HG03064 (cell line): Measurements from ENCODE around the gene GAB1.

Experiments used
- ATAC-seq: cut with Tn5 transposase; IDR thresholded peaks from one replicate; pipeline ENCODE4 v1.9.1; 2021; ENCODE audit warnings: low read depth; ENCODE audit not compliant: unreplicated experiment

The GAB1 gene

DNA sequence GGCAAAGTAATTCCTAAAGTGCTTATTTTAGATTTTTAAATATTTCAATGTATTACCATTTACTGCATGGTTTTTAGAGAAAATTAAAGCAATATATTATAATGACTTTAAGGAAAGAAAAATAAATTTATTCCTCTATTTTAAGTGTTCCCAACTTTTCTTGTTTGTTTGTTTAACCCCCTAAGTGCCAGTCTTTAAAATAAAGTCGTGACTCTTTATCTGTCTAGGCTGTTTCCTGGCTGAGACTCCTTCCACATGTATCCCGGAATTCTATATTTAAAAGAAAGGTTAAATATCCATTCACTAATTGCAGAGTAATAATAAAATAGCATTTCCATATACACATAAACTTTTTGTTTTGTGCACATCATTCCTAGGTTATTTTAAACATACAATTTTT is 71.2 kb downstream of the GAB1 start:
- no peak for ATAC-seq

DNA sequence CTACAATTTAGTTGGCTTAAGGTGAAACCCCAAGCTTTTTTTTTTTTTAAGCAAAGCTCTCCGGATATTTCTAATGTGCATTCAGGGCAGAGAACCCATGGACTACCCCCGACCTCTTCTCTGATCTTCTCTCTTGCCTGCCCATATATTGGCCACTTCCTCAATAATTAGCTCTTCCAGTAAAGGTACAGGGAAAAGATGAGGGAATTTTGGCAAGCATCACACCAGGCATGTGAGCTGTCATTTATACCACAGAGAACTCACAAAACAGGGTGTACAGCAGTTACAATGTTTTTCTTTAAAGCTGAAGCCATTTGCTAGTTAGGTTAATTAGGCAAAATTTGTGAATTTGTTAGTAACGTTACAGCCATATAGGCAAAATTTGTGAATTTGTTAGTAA is 73.3 kb downstream of the GAB1 start:
- no peak for ATAC-seq

DNA sequence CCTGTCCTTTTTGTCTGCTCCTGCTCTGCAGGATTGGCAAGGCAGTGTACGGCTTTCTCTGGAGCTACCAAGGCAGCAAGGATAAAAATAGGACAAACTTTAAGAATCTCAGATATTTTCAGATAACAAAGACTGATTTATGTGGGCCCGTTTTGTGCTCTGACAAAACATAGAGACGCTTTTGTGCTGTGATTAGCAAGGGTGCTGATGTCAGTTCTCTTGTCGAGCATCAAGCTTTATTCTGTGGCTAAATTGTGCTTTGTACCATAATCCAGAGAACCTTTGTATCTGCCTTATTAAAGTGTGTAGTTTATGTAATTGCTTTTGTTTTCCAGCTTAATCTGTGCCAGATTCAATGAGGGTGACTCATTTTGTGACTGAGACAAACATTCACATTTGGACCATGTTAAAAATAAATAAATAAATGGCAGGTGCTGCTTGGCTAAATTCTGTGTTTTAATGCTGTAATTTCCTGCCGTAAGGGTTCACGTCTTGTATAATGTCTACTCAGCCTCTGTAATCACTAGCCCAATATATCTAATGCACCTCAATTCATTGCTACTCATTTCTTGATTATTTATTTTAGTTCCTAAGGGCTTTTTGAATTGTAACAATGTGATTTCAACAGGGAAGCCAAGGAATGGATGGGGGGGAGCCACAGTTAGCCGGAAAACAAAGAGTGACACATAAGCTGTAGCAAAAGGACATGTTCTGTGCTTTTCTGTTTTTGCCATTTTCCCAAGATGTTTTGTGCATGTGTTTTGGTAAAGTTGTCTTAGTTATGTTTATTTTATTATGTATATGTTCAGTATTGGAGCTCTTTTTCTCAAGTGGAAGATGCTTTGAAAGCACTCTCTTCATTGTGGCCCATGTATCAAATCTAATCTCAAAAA is 75.1 kb downstream of the GAB1 start:
- no peak for ATAC-seq

DNA sequence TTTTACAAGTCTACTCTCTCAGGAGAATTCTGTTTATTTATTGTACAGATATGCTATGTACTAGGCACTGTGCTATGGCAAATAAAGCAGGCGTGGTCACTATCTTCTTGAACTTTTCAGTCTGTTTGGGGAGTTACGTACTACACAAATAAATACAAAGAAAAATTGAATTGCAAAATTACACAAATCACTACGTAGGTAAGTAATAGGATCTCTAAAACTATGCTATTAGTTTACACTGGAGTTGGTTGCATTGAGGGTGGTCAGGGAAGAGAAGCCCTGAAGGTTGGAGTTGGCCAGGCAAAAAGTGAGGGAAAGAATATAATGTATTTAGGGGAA is 75.7 kb downstream of the GAB1 start:
- no peak for ATAC-seq

DNA sequence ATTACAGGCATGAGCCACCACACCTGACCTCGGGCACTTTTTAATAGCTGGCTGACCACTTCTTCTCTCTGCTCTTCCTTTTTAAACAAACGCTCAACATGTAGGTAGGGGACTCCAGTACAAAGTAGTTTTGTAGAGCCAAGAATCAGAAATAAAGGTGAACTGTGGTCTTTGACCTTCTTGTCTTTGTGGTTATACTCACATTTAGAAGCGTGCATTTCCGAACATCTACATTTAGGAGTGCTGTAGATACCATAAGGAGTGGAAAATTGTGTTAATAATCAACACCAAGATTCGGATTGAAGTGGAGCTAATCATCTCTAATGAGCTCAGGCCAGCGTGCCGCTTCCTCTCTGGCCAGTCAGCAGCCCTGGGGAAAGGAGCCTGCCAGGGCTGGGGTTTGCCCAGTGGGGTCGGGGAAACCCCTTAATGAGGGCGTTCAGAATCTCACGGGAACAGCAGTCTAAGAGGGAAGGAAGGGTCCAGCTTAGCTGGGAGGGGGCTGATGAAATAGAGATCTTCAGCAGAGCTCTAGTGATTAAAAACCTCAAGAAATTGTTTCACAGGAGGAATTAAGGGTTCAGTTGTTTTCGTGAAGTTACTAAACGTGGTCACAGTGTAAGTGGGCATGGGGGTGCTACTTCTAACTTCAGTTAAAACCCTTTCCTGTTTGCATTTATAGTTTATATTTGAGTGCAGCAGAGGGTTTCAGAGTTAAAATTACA is 81.2 kb downstream of the GAB1 start:
- ATAC-seq, result peak; percentile 80

GRCh38 chr4:143420227-143420626 is 83.6 kb downstream of the GAB1 start:
- ATAC-seq, result peak; percentile 37

DNA sequence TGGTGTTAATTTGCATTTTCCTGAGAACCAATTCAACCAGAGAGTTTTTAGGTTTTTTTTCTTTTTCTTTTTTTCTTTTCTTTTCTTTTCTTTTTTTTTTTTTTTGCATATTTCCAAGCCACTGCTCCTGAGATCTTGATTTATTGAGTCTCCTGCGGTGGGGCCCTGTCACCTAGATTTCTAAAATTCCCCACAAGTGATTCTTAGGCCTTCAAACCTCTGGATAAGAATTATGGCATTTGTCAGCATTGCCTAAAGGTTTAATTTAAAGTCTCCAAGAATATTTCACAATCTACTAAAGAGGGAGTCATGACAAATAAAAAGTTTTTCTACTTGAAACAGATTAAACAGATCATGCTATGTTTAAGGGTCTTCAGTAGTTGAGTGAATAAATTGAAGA is 84.9 kb downstream of the GAB1 start:
- no peak for ATAC-seq

DNA sequence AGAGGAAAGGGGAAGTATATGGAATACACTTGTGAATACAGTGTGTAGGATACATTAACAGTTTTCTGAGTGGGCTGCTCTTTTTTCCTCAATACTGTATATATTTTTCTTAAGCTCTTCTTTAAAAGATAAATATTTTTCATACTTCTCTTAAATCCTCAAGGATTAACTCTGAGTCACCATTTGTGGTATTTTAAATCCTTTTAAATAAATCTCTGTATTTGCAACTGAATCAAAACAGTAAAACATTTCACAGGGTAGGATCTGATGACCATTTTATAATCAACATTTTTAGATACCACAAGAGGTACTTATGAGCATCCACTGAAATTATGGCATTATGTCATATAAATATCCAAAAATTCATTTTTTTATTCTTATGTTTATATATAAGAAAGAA is 87.6 kb downstream of the GAB1 start:
- no peak for ATAC-seq

DNA sequence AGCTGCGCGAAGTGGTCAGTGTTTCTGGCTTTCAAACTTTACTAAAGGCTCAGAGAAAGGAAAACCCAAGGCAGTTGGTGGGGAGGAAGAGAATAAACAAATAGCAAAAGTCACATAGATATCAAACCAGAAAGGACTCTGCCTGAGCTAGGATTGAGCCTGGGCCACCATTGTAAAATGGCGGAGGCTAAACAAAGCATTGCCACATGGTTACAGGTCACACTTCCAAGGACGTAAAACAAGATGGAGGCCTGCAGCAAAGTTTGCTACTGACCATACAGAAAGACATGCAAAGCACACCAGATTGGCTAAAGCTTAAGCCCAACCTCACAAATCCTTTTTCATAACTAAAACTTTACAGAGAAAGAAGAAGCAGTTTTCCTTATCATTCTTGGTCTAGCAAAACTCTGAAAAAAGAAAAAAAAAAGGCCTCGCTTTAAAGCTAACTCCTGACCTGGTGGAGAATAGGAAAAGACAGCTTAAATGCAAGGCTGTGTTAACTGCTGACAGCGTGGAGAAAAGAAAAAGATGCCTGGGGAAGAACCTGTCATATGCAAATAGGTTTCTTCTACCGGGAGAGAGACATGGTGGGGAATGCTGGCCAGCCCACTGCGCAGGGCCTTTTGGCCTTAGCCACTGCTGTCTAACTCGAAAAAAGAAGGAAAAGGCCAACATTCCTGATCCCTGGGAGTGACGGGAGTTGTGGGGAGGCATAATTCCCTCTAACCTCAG is 95.0 kb downstream of the GAB1 start:
- no peak for ATAC-seq

DNA sequence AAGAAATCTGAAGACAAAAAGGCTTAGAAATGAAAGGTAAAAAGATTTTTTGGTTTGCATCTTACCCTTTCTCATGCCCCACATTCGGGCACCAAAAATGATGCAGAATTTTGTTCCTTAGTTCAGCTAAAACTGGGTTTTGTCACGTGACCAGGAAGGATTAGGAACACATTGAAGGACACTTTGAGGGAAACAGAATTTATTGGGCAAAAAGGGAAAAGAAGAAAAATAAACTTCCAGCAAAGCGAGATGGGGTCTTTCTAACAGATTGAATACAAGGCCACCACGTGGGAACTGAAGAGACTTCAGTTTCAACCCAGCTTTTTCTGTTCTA is 95.5 kb downstream of the GAB1 start:
- no peak for ATAC-seq

DNA sequence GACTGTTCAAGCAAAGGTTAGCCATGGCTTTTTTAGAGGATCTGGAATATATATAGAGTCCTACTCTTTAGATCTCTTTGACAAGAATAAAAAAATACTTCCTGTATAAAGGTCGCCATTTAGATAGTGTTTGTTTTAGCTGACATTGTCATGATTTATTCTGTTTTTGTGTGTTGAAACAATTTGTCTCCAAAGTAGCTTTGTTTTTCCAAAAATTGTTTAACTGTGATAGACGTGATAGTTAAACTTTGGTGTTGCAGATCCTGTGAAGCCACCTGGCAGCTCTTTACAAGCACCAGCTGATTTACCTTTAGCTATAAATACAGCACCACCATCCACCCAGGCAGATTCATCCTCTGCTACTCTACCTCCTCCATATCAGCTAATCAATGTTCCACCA is 96.6 kb downstream of the GAB1 start:
- ATAC-seq, result no peak

DNA sequence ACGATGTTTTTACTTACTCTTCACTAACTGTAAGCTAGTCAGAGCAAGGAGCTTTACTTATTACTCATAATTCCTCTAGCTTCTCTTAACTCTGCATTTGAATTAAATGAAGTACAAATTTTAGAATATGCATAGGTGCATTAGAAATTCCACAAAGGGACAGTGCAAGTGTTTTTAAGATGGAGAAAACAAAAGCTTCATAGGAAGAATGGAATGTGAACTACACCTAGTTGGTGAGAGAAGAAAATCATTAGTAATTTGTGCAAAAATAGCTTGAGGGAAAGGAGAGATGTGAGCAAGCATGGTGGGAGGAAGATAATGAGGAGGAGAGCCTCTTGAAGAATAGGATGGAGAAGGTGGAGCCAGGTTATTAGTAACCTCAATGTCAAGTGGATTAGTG is 99.3 kb downstream of the GAB1 start:
- ATAC-seq, result no peak

- no peak for ATAC-seq
Observed at GRCh38 chr4:143437476-143437875, 100.8 kb downstream of the GAB1 start.

DNA sequence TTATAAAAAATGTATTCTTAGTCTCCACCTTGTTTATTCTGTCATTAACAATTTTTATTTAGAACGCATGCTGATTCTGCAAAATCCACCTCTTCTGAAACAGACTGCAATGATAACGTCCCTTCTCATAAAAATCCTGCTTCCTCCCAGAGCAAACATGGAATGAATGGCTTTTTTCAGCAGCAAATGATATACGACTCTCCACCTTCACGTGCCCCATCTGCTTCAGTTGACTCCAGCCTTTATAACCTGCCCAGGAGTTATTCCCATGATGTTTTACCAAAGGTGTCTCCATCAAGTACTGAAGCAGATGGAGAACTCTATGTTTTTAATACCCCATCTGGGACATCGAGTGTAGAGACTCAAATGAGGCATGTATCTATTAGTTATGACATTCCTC is 101.3 kb downstream of the GAB1 start:
- ATAC-seq, result no peak

DNA sequence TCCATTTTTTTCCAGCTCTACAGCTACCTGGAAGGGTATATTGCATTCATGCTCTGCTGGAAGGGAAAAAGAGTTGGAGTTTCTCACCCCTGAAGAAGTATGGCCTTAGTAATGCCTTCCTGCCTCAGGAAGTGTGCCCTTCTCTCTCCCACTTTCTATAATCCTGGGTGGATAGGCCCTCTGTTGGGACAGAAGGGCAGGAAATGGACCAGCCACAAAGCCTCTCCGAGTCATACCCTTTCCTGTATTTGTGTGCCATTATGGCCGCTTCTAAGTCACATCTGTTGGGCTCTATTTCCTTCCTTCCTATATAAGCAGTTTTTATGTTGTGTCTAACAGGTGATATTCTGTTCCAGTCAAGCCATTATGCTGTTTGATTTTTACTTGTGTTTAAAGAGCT is 102.0 kb downstream of the GAB1 start:
- ATAC-seq, result no peak

DNA sequence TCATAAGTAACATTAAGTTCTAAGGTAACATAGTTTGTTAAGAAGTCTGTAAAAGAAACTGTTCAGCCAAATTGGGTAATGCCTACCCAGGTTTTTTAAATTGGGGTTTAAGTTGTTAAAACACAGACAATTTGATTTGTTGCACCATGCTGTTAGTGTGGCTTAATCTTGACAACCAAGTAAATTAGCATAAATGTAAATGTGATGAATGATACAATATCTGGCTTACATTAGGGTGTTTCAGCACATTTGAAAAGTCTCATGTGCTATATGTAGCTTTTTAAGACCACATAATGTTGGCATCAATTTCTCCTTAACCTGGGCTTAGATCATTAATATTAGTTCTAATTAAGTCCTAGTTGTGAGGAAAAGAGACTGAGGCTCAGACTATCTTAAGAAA is 104.4 kb downstream of the GAB1 start:
- ATAC-seq, result no peak

- ATAC-seq, result no peak
Observed at GRCh38 chr4:143441678-143442077, 105.0 kb downstream of the GAB1 start.

GRCh38 chr4:143443728-143444127 is 107.1 kb downstream of the GAB1 start:
- ATAC-seq, result no peak

DNA sequence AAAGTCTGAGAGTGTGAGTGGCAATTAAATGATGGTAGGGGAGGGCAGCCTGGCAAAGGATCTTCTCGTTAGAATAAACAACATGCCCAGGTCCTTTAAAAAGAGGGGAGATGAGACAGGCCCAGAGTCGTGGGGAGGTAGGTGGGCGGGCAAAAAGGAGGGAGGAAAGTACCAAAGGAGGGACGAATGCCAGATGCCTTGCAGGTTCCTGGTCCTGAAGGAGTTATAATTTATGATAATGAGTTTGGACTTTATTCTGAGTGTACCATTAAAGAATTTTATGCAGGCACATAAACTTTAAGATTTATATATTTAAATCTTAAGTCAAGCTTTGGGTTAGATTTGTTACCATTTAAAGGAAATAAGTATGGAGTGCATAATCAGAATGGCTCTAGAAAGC is 114.5 kb downstream of the GAB1 start:
- no peak for ATAC-seq

- no peak for ATAC-seq
Observed at GRCh38 chr4:143455211-143455610, 118.5 kb downstream of the GAB1 start.

DNA sequence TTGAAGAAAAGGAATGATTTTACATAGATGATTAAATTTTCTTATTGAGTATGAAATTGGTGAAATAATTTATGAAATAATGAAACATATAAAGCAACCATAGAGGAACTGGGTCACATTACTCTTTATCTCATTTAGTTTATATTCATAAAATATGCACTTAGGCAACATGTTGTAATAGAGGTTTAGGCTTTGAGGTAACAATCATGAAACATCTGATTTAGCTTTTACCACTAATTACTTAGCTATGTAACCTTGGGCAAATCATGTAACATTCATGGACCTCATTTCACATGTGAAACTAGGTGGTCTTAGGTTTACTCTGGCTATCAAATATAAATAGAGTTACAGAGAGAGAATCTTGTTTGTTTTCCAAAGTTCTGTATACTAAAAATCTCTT is 122.3 kb downstream of the GAB1 start:
- no peak for ATAC-seq
